Thyroid gland (tissue), 4 donors: ENCODE data around the gene APOOL. TPM values are rescaled to one million over a fixed set of nuclear protein-coding genes. Genes with fewer than 3 reads are reported as not detected.
"Not testable (repeated sequence)": the region's sequence is repeated elsewhere in the genome, so short reads cannot be mapped to it uniquely, and the experiment has no call there.

Experiments
- DNase-seq, 2 donors: peaks; one replicate each; pipeline ENCODE4 v3.0.0-alpha.2; 2019
- H3K27ac ChIP-seq, 3 donors: fragments of 200-600 bp; sonication (generic); 1 replicate in 2 of 3; 2 replicates in 1 of 3; pipeline ENCODE4 v1.5.1; 2016 to 2019; ENCODE audit warnings: mild to moderate bottlenecking in 1 of 3, moderate library complexity in 1 of 3
- H3K27me3 ChIP-seq: fragments of 200-600 bp; sonication (generic); one replicate; pipeline ENCODE4 v1.5.1; 2019
- H3K36me3 ChIP-seq, 2 donors: fragments of 200-600 bp; sonication (generic); one replicate each; pipeline ENCODE4 v1.5.1; 2016 to 2019
- H3K4me1 ChIP-seq, 2 donors: fragments of 200-600 bp; sonication (generic); one replicate each; pipeline ENCODE4 v1.5.1; 2017 to 2019
- H3K4me3 ChIP-seq, 3 donors: fragments of 200-600 bp; sonication (generic); replicated peaks in 1 of 3; 1 replicate in 2 of 3; 2 replicates in 1 of 3; pipeline ENCODE4 v1.5.1; 2016; ENCODE audit warnings: mild to moderate bottlenecking in 1 of 3
- H3K9me3 ChIP-seq: fragments of 200-600 bp; sonication (generic); one replicate; pipeline ENCODE4 v1.5.1; 2017
- CTCF ChIP-seq, 6 experiments: fragments of 200-600 bp in 3 of 6; fragments of 450-650 bp in 3 of 6; sonication (generic) in 3 of 6; IDR thresholded peaks; one replicate each; pipeline ENCODE4 v1.5.1; 2016 to 2019; ENCODE audit warnings: antibody characterized with exemption in 6 of 6, mild to moderate bottlenecking in 2 of 6, inconsistent platforms in 1 of 6, moderate library complexity in 1 of 6
- POLR2A ChIP-seq, 2 donors: fragments of 450-650 bp; IDR thresholded peaks; one replicate each; pipeline ENCODE4 v1.6.1; 2017; ENCODE audit warnings: antibody characterized with exemption in 2 of 2, mild to moderate bottlenecking in 2 of 2, moderate library complexity in 1 of 2
- WGBS, 2 donors: methylation state at CpG; one replicate each; pipeline ENCODE4 v1.1.5; 2017; 5-methylcytosine and 5-hydroxymethylcytosine counted together
- intact Hi-C: fragments of 100-400 bp; cut with DNase I; formaldehyde crosslinking; loops from one replicate; pipeline ENCODE4 v1.15.1; 2023
- total RNA-seq, 4 donors: library from RNA; depleted of rRNA; stranded (reverse); fragments of >200 nt; gene quantifications; one replicate each; pipeline ENCODE4 v1.2.3, GENCODE V29; 2016

The APOOL gene, protein sequence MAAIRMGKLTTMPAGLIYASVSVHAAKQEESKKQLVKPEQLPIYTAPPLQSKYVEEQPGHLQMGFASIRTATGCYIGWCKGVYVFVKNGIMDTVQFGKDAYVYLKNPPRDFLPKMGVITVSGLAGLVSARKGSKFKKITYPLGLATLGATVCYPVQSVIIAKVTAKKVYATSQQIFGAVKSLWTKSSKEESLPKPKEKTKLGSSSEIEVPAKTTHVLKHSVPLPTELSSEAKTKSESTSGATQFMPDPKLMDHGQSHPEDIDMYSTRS
- 10 to 100 TPM; 13.4 to 21.6 (median 16.2) TPM for total RNA-seq

DNA sequence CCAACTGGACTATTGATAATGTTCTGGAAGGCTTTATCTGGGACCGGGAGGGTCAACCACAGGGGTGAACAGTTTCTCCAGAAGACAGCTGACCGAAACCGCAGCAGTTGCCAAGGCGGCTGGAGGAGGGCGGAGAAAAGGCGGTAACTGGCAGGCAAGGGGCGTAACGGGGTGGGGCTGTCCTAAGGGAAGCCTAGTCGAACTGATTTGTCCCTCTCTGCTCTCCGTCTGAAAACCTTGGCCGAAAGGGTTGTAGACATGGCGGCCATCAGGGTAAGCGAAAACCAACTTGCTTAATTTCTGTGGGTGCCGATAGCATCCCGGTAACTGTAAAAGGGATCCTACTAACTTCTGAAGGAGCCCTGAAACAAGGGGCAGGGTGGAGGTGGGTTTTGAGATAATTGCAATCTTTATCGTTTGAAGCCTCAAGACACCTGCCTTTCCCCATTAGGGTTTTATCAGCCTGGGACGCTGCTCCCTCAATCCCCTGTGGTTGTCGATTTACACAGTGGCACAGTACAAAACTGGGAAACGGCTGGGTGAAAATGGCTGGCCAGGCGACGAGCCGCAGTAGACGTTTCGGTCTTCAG is at the start of gene APOOL:
Gene APOOL, plus strand, starts transcription at position 223 of the 590 bp plus-strand sequence. Its CDS starts 36 bp downstream, at position 259.
- Histone ChIP-seq H3K36me3 (no peaks in the 10 kb centered on the region), H3K4me3 (peak within 1 kb of the TSS; percentile 6 to 68 (median 27)), H3K27ac (peak within 1 kb of the TSS; percentile 30 to 64 (median 46)), H3K4me1 (peaks cover 0 to 4% of the 10 kb centered on the region in 2 donors), H3K9me3 (no peaks in the 10 kb centered on the region), H3K27me3 (no peaks in the 10 kb centered on the region)
- TF ChIP-seq POLR2A (IDR thresholded peaks at IDR 0.05) (peak in 1 of 2 donors; percentile 40), CTCF (IDR thresholded peaks at IDR 0.05) (no peak)
- DNase-seq, result peak; percentile 87 to 91
- 0 to 1% methylated on average over 7 to 24 of the region's 24 CpGs for WGBS, 2 donors
- intact Hi-C loops, result no loop called here

GRCh38 chrX:84956304-84956703 is 47.4 kb upstream of the APOOL start:
- no peak for TF ChIP-seq CTCF (IDR thresholded peaks at IDR 0.05)
- no peak for TF ChIP-seq POLR2A (IDR thresholded peaks at IDR 0.05)
- no peak overlapping the region for H3K27ac ChIP-seq
- no peak for DNase-seq
- H3K27me3 ChIP-seq, result no peaks in the 10 kb centered on the region
- H3K9me3 ChIP-seq, result no peaks in the 10 kb centered on the region
- no peaks in the 10 kb centered on the region for H3K36me3 ChIP-seq
- no peak overlapping the region for H3K4me3 ChIP-seq
- intact Hi-C loops, result no loop called here
- WGBS, 2 donors, result 54 to 74% methylated on average over 1 of the region's 1 CpG
- H3K4me1 ChIP-seq, result no peaks in the 10 kb centered on the region

GRCh38 chrX:84974803-84975202 is 28.9 kb upstream of the APOOL start:
- no peak overlapping the region for H3K27ac ChIP-seq
- H3K4me3 ChIP-seq, result no peak overlapping the region
- TF ChIP-seq CTCF (IDR thresholded peaks at IDR 0.05) (no peak), POLR2A (IDR thresholded peaks at IDR 0.05) (no peak)
- 80% methylated on average over 1 of the region's 19 CpGs; no CpG with 5 or more reads in 1 of the 2 donors for WGBS, 2 donors
- no peak for DNase-seq
- H3K36me3 ChIP-seq, result no peaks in the 10 kb centered on the region
- H3K27me3 ChIP-seq, result no peaks in the 10 kb centered on the region
- H3K9me3 ChIP-seq, result no peaks in the 10 kb centered on the region
- no peaks in the 10 kb centered on the region for H3K4me1 ChIP-seq
- intact Hi-C loops, result no loop called here

DNA sequence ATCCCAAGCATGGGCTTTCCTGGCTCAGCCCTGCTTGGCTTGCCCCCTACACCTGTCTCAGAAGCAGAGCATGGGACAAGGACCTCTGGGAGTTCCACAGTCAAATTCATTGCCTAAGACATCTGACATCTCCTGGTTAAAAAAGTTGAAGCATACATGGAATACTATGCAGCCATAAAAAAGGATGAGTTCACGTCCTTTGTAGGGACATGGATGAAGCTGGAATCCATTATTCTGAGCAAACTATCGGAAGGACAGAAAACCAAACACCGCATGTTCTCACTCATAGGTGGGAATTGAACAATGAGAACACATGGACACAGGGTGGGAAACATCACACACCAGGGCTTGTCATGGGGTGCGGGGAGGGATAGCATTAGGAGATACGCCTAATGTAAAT is 11.9 kb upstream of the APOOL start:
- H3K4me3 ChIP-seq, H3K4me1 ChIP-seq, intact Hi-C loops, H3K27ac ChIP-seq, H3K36me3 ChIP-seq, DNase-seq, H3K27me3 ChIP-seq, H3K9me3 ChIP-seq: not testable (repeated sequence)
- 91 to 94% methylated on average over 5 of the region's 5 CpGs for WGBS, 2 donors

DNA sequence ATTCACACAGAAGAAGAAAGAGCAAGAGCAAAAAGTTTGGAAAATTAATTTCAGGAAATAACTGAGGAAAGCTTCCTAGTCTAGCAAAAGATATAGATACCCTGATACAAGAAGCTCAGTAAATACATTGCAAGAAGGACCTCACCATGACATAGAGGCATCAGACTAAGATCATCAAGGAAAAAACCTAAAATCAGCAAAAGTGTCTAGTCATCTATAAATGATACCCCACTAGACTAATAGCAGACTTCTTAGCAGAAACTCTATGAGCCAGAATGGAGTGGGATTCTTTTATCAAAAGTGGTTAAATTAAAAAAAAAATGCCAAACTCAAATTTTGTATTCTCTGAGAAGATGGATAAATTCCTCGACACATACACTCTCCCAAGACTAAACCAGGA is 10.5 kb upstream of the APOOL start:
- 91 to 100% methylated on average over 1 of the region's 1 CpG for WGBS, 2 donors
- no peaks in the 10 kb centered on the region for H3K27me3 ChIP-seq

More for the DNA sequence above, 10.5 kb upstream of the APOOL start:
- Histone ChIP-seq H3K27ac (no peak overlapping the region), H3K4me1 (no peaks in the 10 kb centered on the region), H3K4me3 (no peak overlapping the region), H3K9me3 (no peaks in the 10 kb centered on the region), H3K36me3 (no peaks in the 10 kb centered on the region)
- intact Hi-C loops, result no loop called here
- DNase-seq, result no peak
- TF ChIP-seq POLR2A (IDR thresholded peaks at IDR 0.05) (no peak), CTCF (IDR thresholded peaks at IDR 0.05) (no peak)
